Panc1 (cell line): Measurements from ENCODE around the gene DCTN5. TPM values are rescaled to one million over a fixed set of nuclear protein-coding genes. Genes with fewer than 3 reads are reported as not detected.

Experiments used
- ATAC-seq: fragments of 200-7000 bp; cut with Tn5 transposase; 2 replicates; pipeline ENCODE4 v1.9.1; 2020; ENCODE audit warnings: mild to moderate bottlenecking, moderate library complexity
- BruUV-seq: library from RNA; stranded (reverse); fragments of 400-500 nt; replicated peaks from 2 replicates; lab custom pipeline; 2021; lab: Mats Ljungman, UMichigan
- CTCF ChIA-PET: fragments of 300-600 bp; sonication (Branson Sonifier 250); formaldehyde crosslinking; loops from one replicate; lab custom pipeline; 2022; ENCODE audit warnings: antibody characterized with exemption; lab: Charles Lee
- POLR2A ChIA-PET: fragments of 300-600 bp; sonication (Branson Sonifier 250); formaldehyde crosslinking; loops from one replicate; lab custom pipeline; 2022; ENCODE audit warnings: antibody characterized with exemption; lab: Charles Lee
- DNase-seq: peaks from one replicate; pipeline ENCODE4 v3.0.0-alpha.2; 2010; ENCODE audit warnings: low read depth, low spot score
- H3K27ac ChIP-seq: 2 replicates; pipeline ENCODE4 v1.5.1; 2011; ENCODE audit warnings: mild to moderate bottlenecking, low read length, inconsistent platforms
- H3K27me3 ChIP-seq: fragments of 200-500 bp; sonication (Bioruptor generic); 2 replicates; pipeline ENCODE4 v1.6.0; 2014; ENCODE audit warnings: low read length, inconsistent platforms; ENCODE audit not compliant: control insufficient read depth, insufficient read depth
- H3K36me3 ChIP-seq: fragments of 200-500 bp; sonication (Bioruptor generic); 2 replicates; pipeline ENCODE4 v1.5.1; 2014; ENCODE audit warnings: inconsistent platforms, mild to moderate bottlenecking, low read length, moderate library complexity; ENCODE audit not compliant: control insufficient read depth, insufficient read depth
- H3K4me1 ChIP-seq: 2 replicates; pipeline ENCODE4 v1.5.1; 2011; ENCODE audit warnings: inconsistent platforms, mild to moderate bottlenecking, low read length, moderate library complexity; ENCODE audit not compliant: control insufficient read depth, insufficient read depth
- H3K4me3 ChIP-seq, 2 experiments: 2 replicates each; pipeline ENCODE4 v1.5.1; 2011 to 2012; ENCODE audit warnings: low read depth in 2 of 2, low read length in 2 of 2, mild to moderate bottlenecking in 2 of 2, inconsistent platforms in 1 of 2, moderate library complexity in 1 of 2
- H3K9me3 ChIP-seq: fragments of 200-500 bp; sonication (Bioruptor generic); 2 replicates; pipeline ENCODE4 v1.5.1; 2014; ENCODE audit warnings: low read depth, mild to moderate bottlenecking, inconsistent platforms, low read length, moderate library complexity; ENCODE audit not compliant: control insufficient read depth, insufficient read depth
- CTCF ChIP-seq: fragments of 450-650 bp; IDR thresholded peaks from 2 replicates; pipeline ENCODE4 v1.5.1; 2017; ENCODE audit warnings: mild to moderate bottlenecking
- POLR2AphosphoS5 ChIP-seq: IDR thresholded peaks from 2 replicates; pipeline ENCODE4 v1.6.1; 2012; ENCODE audit warnings: mild to moderate bottlenecking, low read depth, low read length, moderate library complexity
- REST ChIP-seq, 2 experiments: IDR thresholded peaks; 2 replicates each; pipeline ENCODE4 v1.6.1; 2011 to 2012; ENCODE audit warnings: low read depth in 2 of 2, control low read depth in 1 of 2, low read length in 1 of 2, mild to moderate bottlenecking in 1 of 2, moderate library complexity in 1 of 2; ENCODE audit not compliant: insufficient read depth in 1 of 2
- SIN3A ChIP-seq: IDR thresholded peaks from 2 replicates; pipeline ENCODE4 v1.6.1; 2012; ENCODE audit warnings: low read depth, mild to moderate bottlenecking, low read length, moderate library complexity, borderline replicate concordance; ENCODE audit not compliant: insufficient read depth
- TCF7L2 ChIP-seq: IDR thresholded peaks from 2 replicates; pipeline ENCODE4 v1.6.1; 2011; ENCODE audit warnings: mild to moderate bottlenecking, low read depth, low read length, inconsistent platforms
- in situ Hi-C: cut with HindIII; loops from 2 replicates; pipeline ENCODE4 v1.10.0; 2016; ENCODE audit warnings: low sequenced_read_pairs, low pct_unique_long_range_greater_than_20kb
- intact Hi-C: fragments of 100-400 bp; cut with micrococcal nuclease; formaldehyde crosslinking; loops from one replicate; pipeline ENCODE4 v1.10.0; 2022; ENCODE audit not compliant: unreplicated experiment
- total RNA-seq: library from RNA; stranded (reverse); gene quantifications from one replicate; pipeline ENCODE4 v1.2.1, GENCODE V29; 2021; ENCODE audit not compliant: unreplicated experiment

DCTN5 gene
- total RNA-seq, 1 experiment from 2014 or later: 72.9 TPM

GRCh38 chr16:23666571-23667354, 25.5 kb downstream of the DCTN5 start:
- Histone ChIP-seq H3K27me3 (no peaks in the 10 kb centered on the region), H3K4me3 (no peak overlapping the region), H3K4me1 (no peaks in the 10 kb centered on the region), H3K36me3 (peaks cover 22% of the 10 kb centered on the region), H3K27ac (no peak overlapping the region), H3K9me3 (no peaks in the 10 kb centered on the region)
- intact Hi-C loops: no loop called here
- DNase-seq: no peak
- no peak for TF ChIP-seq CTCF
- TF ChIP-seq TCF7L2: no peak
- no peak for TF ChIP-seq REST (IDR thresholded peaks at IDR 0.05; ENCODE audit: insufficient read depth in 1 of 2, low read depth in 2 of 2, low read length in 1 of 2)
- TF ChIP-seq POLR2AphosphoS5: no peak
- no peak for TF ChIP-seq SIN3A
- in situ Hi-C loops: no loop called here
- no TSS peak for BruUV-seq
- CTCF ChIA-PET: no interaction called here
- POLR2A ChIA-PET: no interaction called here
- no peak for ATAC-seq

GRCh38 chr16:23667355-23667659, 26.0 kb downstream of the DCTN5 start:
- CTCF ChIA-PET: no interaction called here
- no peak for ATAC-seq
- no TSS peak for BruUV-seq

More at GRCh38 chr16:23667355-23667659, 26.0 kb downstream of the DCTN5 start:
- Histone ChIP-seq H3K27ac (no peak overlapping the region), H3K27me3 (no peaks in the 10 kb centered on the region), H3K9me3 (no peaks in the 10 kb centered on the region), H3K4me1 (no peaks in the 10 kb centered on the region), H3K4me3 (no peak overlapping the region), H3K36me3 (peaks cover 22% of the 10 kb centered on the region)
- no peak for DNase-seq
- intact Hi-C loops (no loop called here), in situ Hi-C loops (no loop called here)
- TF ChIP-seq REST (IDR thresholded peaks at IDR 0.05; ENCODE audit: insufficient read depth in 1 of 2, low read depth in 2 of 2, low read length in 1 of 2) (no peak), SIN3A (no peak), CTCF (no peak)
- POLR2A ChIA-PET: no interaction called here
